Keratinocyte (primary cell): ENCODE data around the gene GATA5. TPM values are rescaled to one million over a fixed set of nuclear protein-coding genes. Genes with fewer than 3 reads are reported as not detected.

Source experiments
- DNase-seq: peaks from one replicate; pipeline ENCODE4 v3.0.0-alpha.2; 2011; ENCODE audit warnings: low read depth, missing footprints, low spot score
- FAIRE-seq: peaks from 2 replicates; lab custom pipeline; 2011; peaks lifted over from hg19 to GRCh38; lab: Jason Lieb, UNC
- H2AFZ ChIP-seq: 2 replicates; pipeline ENCODE4 v1.6.0; 2012; ENCODE audit warnings: low read length, control low read depth, inconsistent platforms; ENCODE audit not compliant: control insufficient read depth
- H3K27ac ChIP-seq: 2 replicates; pipeline ENCODE4 v1.5.1; 2011; ENCODE audit warnings: low read length; ENCODE audit not compliant: control insufficient read depth, insufficient read depth
- H3K27me3 ChIP-seq: 3 replicates; pipeline ENCODE4 v1.6.0; 2011; ENCODE audit warnings: low read length; ENCODE audit not compliant: control insufficient read depth, insufficient read depth; ENCODE audit errors: extremely low read depth
- H3K36me3 ChIP-seq, 2 experiments: 2 replicates in 1 of 2; 3 replicates in 1 of 2; pipeline ENCODE4 v1.5.1; 2011; ENCODE audit warnings: low read length in 2 of 2, mild to moderate bottlenecking in 1 of 2; ENCODE audit not compliant: control insufficient read depth in 2 of 2, insufficient read depth in 2 of 2; ENCODE audit errors: extremely low read depth in 1 of 2
- H3K4me1 ChIP-seq: 3 replicates; pipeline ENCODE4 v1.5.1; 2011; ENCODE audit warnings: low read length; ENCODE audit not compliant: control insufficient read depth, insufficient read depth; ENCODE audit errors: extremely low read depth
- H3K4me2 ChIP-seq: 3 replicates; pipeline ENCODE4 v1.6.0; 2011; ENCODE audit warnings: low read depth, low read length; ENCODE audit not compliant: control insufficient read depth, insufficient read depth; ENCODE audit errors: extremely low read depth
- H3K4me3 ChIP-seq, 3 experiments: fragments of 200-600 bp in 1 of 3; sonication (generic) in 1 of 3; 2 replicates in 2 of 3; 3 replicates in 1 of 3; pipeline ENCODE4 v1.5.1; 2011 to 2016; ENCODE audit warnings: low read length in 3 of 3, mild to moderate bottlenecking in 3 of 3, control low read depth in 2 of 3, inconsistent platforms in 1 of 3, low read depth in 1 of 3, mixed read lengths in 1 of 3, mixed run types in 1 of 3, moderate library complexity in 1 of 3; ENCODE audit not compliant: control insufficient read depth in 2 of 3, insufficient read depth in 2 of 3; ENCODE audit errors: extremely low read depth in 1 of 3
- H3K79me2 ChIP-seq: 2 replicates; pipeline ENCODE4 v1.6.0; 2012; ENCODE audit warnings: low read length; ENCODE audit not compliant: control insufficient read depth, insufficient read depth
- H3K9ac ChIP-seq: 3 replicates; pipeline ENCODE4 v1.6.0; 2011; ENCODE audit warnings: low read length; ENCODE audit not compliant: control insufficient read depth, insufficient read depth; ENCODE audit errors: extremely low read depth
- H3K9me1 ChIP-seq: 3 replicates; pipeline ENCODE4 v1.6.0; 2011; ENCODE audit warnings: low read length; ENCODE audit not compliant: control insufficient read depth, insufficient read depth; ENCODE audit errors: extremely low read depth
- H3K9me3 ChIP-seq: 2 replicates; pipeline ENCODE4 v1.5.1; 2012; ENCODE audit warnings: low read depth, low read length; ENCODE audit not compliant: control insufficient read depth
- H4K20me1 ChIP-seq: 3 replicates; pipeline ENCODE4 v1.6.0; 2011; ENCODE audit warnings: low read length; ENCODE audit not compliant: control insufficient read depth, insufficient read depth; ENCODE audit errors: extremely low read depth
- CTCF ChIP-seq, 3 experiments: IDR thresholded peaks in 1 of 3; conservative IDR thresholded peaks in 1 of 3; optimal IDR thresholded peaks in 1 of 3; 2 replicates in 2 of 3; 3 replicates in 1 of 3; pipeline versions ENCODE3 to v1.5.1; 2011; ENCODE audit warnings: low read length in 3 of 3, mild to moderate bottlenecking in 3 of 3, moderate library complexity in 2 of 3, control low read depth in 1 of 3, inconsistent platforms in 1 of 3; ENCODE audit not compliant: insufficient read depth in 2 of 3; ENCODE audit errors: extremely low read depth in 1 of 3
- EZH2 ChIP-seq: IDR thresholded peaks from one replicate; pipeline ENCODE4 v1.6.1; 2012; ENCODE audit warnings: inconsistent platforms, mild to moderate bottlenecking, low read length, moderate library complexity
- dilution Hi-C: fragments of 300-500 bp; cut with MboI; formaldehyde crosslinking; loops from one replicate; pipeline ENCODE4 v1.7.0; 2020; ENCODE audit warnings: low sequenced_read_pairs; ENCODE audit not compliant: extremely low pct_ligation_motif_present
- polyA plus RNA-seq, 5 experiments: library from polyadenylated mRNA; depleted of rRNA in 3 of 5; stranded (reverse) in 3 of 5; stranded (forward) in 1 of 5; unstranded in 1 of 5; fragments of >200 nt; gene quantifications; 1 replicate in 1 of 5; 2 replicates in 3 of 5; 3 replicates in 1 of 5; pipeline versions ENCODE4 v1.2.1 to v1.2.3, GENCODE V29; 2011 to 2012; ENCODE audit warnings: missing spikeins in 2 of 5, low read depth in 1 of 5, low replicate concordance in 1 of 5

GATA5 gene
- polyA plus RNA-seq, 1 donor (not counting 4 experiments of a cell fraction or from before 2014, with no cell fraction given) = not detected

- Histone ChIP-seq H3K36me3 (no peaks in the 10 kb centered on the region), H3K27ac (no peak overlapping the region), H3K9me3 (no peaks in the 10 kb centered on the region), H3K4me3 (no peak overlapping the region), H2AFZ (no peak overlapping the region), H3K9me1 (no peaks in the 10 kb centered on the region), H3K9ac (no peak overlapping the region), H3K27me3 (peaks cover 29% of the 10 kb centered on the region), H3K4me1 (no peaks in the 10 kb centered on the region), H3K4me2 (no peak overlapping the region), H4K20me1 (no peaks in the 10 kb centered on the region), H3K79me2 (no peaks in the 10 kb centered on the region)
- no peak for TF ChIP-seq EZH2
- no peak for TF ChIP-seq CTCF (optimal IDR thresholded peaks at IDR 0.05 in 1 of 3, IDR thresholded peaks at IDR 0.05 in 1 of 3, conservative IDR thresholded peaks at IDR 0.05 in 1 of 3; ENCODE audit: extremely low read depth in 1 of 3, insufficient read depth in 2 of 3, low read length in 3 of 3)
- no peak for DNase-seq
- dilution Hi-C loops = no loop called here
- FAIRE-seq = no peak
Measured at GRCh38 chr20:62421716-62421990, 54.1 kb downstream of the GATA5 start.

- no peak overlapping the region for H3K9ac ChIP-seq
- no peak overlapping the region for H3K27ac ChIP-seq
- no peaks in the 10 kb centered on the region for H3K9me3 ChIP-seq
- peaks cover 29% of the 10 kb centered on the region for H3K27me3 ChIP-seq
- H3K4me3 ChIP-seq = no peak overlapping the region
- FAIRE-seq (no peak), DNase-seq (no peak)
- H3K9me1 ChIP-seq = no peaks in the 10 kb centered on the region
- no peaks in the 10 kb centered on the region for H3K79me2 ChIP-seq
- dilution Hi-C loops = no loop called here
- H4K20me1 ChIP-seq = no peaks in the 10 kb centered on the region
- no peaks in the 10 kb centered on the region for H3K4me1 ChIP-seq
- no peak overlapping the region for H2AFZ ChIP-seq
- TF ChIP-seq EZH2 (no peak), CTCF (optimal IDR thresholded peaks at IDR 0.05 in 1 of 3, IDR thresholded peaks at IDR 0.05 in 1 of 3, conservative IDR thresholded peaks at IDR 0.05 in 1 of 3; ENCODE audit: extremely low read depth in 1 of 3, insufficient read depth in 2 of 3, low read length in 3 of 3) (no peak)
- no peak overlapping the region for H3K4me2 ChIP-seq
- H3K36me3 ChIP-seq = no peaks in the 10 kb centered on the region
Measured at GRCh38 chr20:62420846-62421715, 54.7 kb downstream of the GATA5 start.
